Testis (tissue), 2 donors: Measurements from ENCODE around the gene CALCB.

Experiments
- CTCF ChIP-seq, 3 experiments: fragments of 450-650 bp in 2 of 3; fragments of 200-600 bp in 1 of 3; sonication (generic) in 1 of 3; IDR thresholded peaks; one replicate each; pipeline ENCODE4 v1.5.1; 2016 to 2019; ENCODE audit warnings: antibody characterized with exemption in 3 of 3, mild to moderate bottlenecking in 2 of 3, moderate library complexity in 1 of 3
- POLR2A ChIP-seq: fragments of 450-650 bp; IDR thresholded peaks from one replicate; pipeline ENCODE4 v1.6.1; 2017; ENCODE audit warnings: antibody characterized with exemption, mild to moderate bottlenecking, moderate library complexity

GRCh38 chr11:15114501-15115475 is 41.4 kb downstream of the CALCB start, which contains the start of gene INSC:
- TF ChIP-seq CTCF (IDR thresholded peaks at IDR 0.05) = no peak
- TF ChIP-seq POLR2A = no peak
